PC-9 (cell line): ENCODE data around the gene ABCA6. TPM values are rescaled to one million over a fixed set of nuclear protein-coding genes. Genes with fewer than 3 reads are reported as not detected.

Source experiments
- BruUV-seq: library from RNA; stranded (reverse); fragments of 400-500 nt; replicated peaks from 2 replicates; lab custom pipeline; 2021; lab: Mats Ljungman, UMichigan
- CTCF ChIA-PET: fragments of 300-600 bp; sonication (Branson Sonifier 250); formaldehyde crosslinking; loops from one replicate; lab custom pipeline; 2022; ENCODE audit warnings: antibody characterized with exemption; lab: Charles Lee
- POLR2A ChIA-PET: fragments of 300-600 bp; sonication (Branson Sonifier 250); formaldehyde crosslinking; loops from one replicate; lab custom pipeline; 2022; ENCODE audit warnings: antibody characterized with exemption; ENCODE audit not compliant: unreplicated experiment; lab: Charles Lee
- DNase-seq, 2 experiments: peaks; one replicate each; pipeline versions ENCODE4 v3.0.0 to v3.0.0-alpha.2; 2015 to 2022; ENCODE audit warnings: mixed read lengths in 1 of 2
- H2AFZ ChIP-seq: fragments of 200-600 bp; sonication (generic); 2 replicates; pipeline ENCODE4 v1.8.1; 2017; ENCODE audit warnings: antibody characterized with exemption
- H3F3A ChIP-seq: fragments of 200-600 bp; sonication (generic); 2 replicates; pipeline ENCODE4 v1.8.1; 2017; ENCODE audit warnings: antibody characterized with exemption, mild to moderate bottlenecking, low read depth; ENCODE audit not compliant: insufficient read depth
- H3K27ac ChIP-seq: fragments of 200-600 bp; sonication (generic); 2 replicates; pipeline ENCODE4 v1.6.1; 2016; ENCODE audit warnings: mixed run types
- H3K27me3 ChIP-seq: fragments of 200-600 bp; sonication (generic); 2 replicates; pipeline ENCODE4 v1.6.1; 2016; ENCODE audit warnings: low read depth, mixed run types; ENCODE audit not compliant: insufficient read depth
- H3K36me3 ChIP-seq: fragments of 200-600 bp; sonication (generic); 2 replicates; pipeline ENCODE4 v1.6.1; 2016; ENCODE audit warnings: low read depth, mixed run types
- H3K4me1 ChIP-seq: fragments of 200-600 bp; sonication (generic); replicated peaks from 2 replicates; pipeline ENCODE4 v1.6.1; 2016; ENCODE audit warnings: mixed run types; ENCODE audit not compliant: insufficient read depth
- H3K4me2 ChIP-seq: fragments of 200-600 bp; sonication (generic); 2 replicates; pipeline ENCODE4 v1.6.1; 2017; ENCODE audit warnings: mixed run types
- H3K4me3 ChIP-seq: fragments of 200-600 bp; sonication (generic); 2 replicates; pipeline ENCODE4 v1.6.1; 2016; ENCODE audit warnings: mixed run types
- H3K79me2 ChIP-seq: fragments of 200-600 bp; sonication (generic); 2 replicates; pipeline ENCODE4 v1.6.1; 2017; ENCODE audit warnings: low read depth, mixed run types
- H3K9me2 ChIP-seq: fragments of 200-600 bp; sonication (generic); 2 replicates; pipeline ENCODE4 v1.8.1; 2017; ENCODE audit warnings: mild to moderate bottlenecking; ENCODE audit not compliant: insufficient read depth
- H3K9me3 ChIP-seq: fragments of 200-600 bp; sonication (generic); 2 replicates; pipeline ENCODE4 v1.8.1; 2016; ENCODE audit warnings: low read depth; ENCODE audit not compliant: insufficient read depth
- H4K20me1 ChIP-seq: fragments of 200-600 bp; sonication (generic); 2 replicates; pipeline ENCODE4 v1.8.1; 2017; ENCODE audit not compliant: insufficient read depth
- EZH2 ChIP-seq: fragments of 200-600 bp; sonication (generic); IDR thresholded peaks from 2 replicates; pipeline ENCODE4 v1.8.0; 2017; ENCODE audit warnings: antibody characterized with exemption, low read depth
- intact Hi-C: fragments of 100-400 bp; cut with micrococcal nuclease; formaldehyde crosslinking; loops from one replicate; pipeline ENCODE4 v1.10.0; 2022; ENCODE audit not compliant: unreplicated experiment
- total RNA-seq: library from RNA; stranded (reverse); gene quantifications from 2 replicates; pipeline ENCODE4 v1.2.3, GENCODE V29; 2021
- TF ChIP-seq, protein P1 (sequence below): fragments of 200-600 bp; sonication (generic); conservative IDR thresholded peaks from 2 replicates; pipeline ENCODE4 v1.6.1; 2017; ENCODE audit warnings: mixed run types, antibody characterized with exemption, mild to moderate bottlenecking, moderate library complexity

ABCA6 gene
- total RNA-seq, 1 experiment from 2014 or later: not detected

- TF ChIP-seq, protein P1, sequence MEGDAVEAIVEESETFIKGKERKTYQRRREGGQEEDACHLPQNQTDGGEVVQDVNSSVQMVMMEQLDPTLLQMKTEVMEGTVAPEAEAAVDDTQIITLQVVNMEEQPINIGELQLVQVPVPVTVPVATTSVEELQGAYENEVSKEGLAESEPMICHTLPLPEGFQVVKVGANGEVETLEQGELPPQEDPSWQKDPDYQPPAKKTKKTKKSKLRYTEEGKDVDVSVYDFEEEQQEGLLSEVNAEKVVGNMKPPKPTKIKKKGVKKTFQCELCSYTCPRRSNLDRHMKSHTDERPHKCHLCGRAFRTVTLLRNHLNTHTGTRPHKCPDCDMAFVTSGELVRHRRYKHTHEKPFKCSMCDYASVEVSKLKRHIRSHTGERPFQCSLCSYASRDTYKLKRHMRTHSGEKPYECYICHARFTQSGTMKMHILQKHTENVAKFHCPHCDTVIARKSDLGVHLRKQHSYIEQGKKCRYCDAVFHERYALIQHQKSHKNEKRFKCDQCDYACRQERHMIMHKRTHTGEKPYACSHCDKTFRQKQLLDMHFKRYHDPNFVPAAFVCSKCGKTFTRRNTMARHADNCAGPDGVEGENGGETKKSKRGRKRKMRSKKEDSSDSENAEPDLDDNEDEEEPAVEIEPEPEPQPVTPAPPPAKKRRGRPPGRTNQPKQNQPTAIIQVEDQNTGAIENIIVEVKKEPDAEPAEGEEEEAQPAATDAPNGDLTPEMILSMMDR: no peak
- no peak for TF ChIP-seq EZH2
- Histone ChIP-seq H3K4me3 (peak overlapping the region; percentile 35; the same call in 1 of the 2 replicates), H2AFZ (peak overlapping the region; percentile 41), H3K36me3 (no peaks in the 10 kb centered on the region), H3K4me2 (peak overlapping the region; percentile 36), H4K20me1 (no peaks in the 10 kb centered on the region), H3K9me3 (peaks cover 14% of the 10 kb centered on the region), H3K4me1 (peaks cover 23% of the 10 kb centered on the region), H3F3A (peaks cover 20% of the 10 kb centered on the region), H3K27ac (peak overlapping the region; percentile 58), H3K79me2 (no peaks in the 10 kb centered on the region), H3K27me3 (no peaks in the 10 kb centered on the region), H3K9me2 (no peaks in the 10 kb centered on the region; the same call in 1 of the 2 replicates)
- no TSS peak for BruUV-seq
- CTCF ChIA-PET: no interaction called here
- POLR2A ChIA-PET: no interaction called here
- DNase-seq: peak; percentile 63 to 68
- intact Hi-C loops: loop anchor here (1.0 to 10.0 kb wide), 2 partner anchors 66 to 167 kb away; no protein-coding TSS in a partner anchor
Observed at GRCh38 chr17:69047368-69048263, 94.1 kb downstream of the ABCA6 start.

- BruUV-seq: no TSS peak
- intact Hi-C loops: loop anchor here (10.0 kb wide), 1 partner anchor 169 kb away; no protein-coding TSS in a partner anchor
- CTCF ChIA-PET: no interaction called here
Observed at GRCh38 chr17:69046121-69046807, 95.4 kb downstream of the ABCA6 start.

DNA sequence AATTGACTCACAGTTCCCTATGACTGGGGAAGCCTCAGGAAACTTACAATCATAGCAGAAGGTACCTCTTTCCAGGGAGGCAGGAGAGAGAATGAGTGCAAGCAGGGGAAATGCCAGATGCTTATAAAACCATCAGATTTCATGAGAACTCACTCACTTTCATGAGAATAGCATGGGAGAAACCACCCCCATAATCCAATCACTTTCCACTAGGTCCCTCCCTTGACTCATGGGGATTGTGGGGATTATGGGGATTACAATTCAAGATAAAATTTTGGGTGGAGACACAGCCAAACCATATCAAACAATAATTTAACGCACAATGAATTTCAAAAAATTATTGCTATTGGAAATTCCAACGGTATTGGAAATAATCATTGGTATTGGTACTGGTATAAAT, 96.0 kb downstream of the ABCA6 start:
- no peaks in the 10 kb centered on the region for H3K79me2 ChIP-seq
- H3K9me2 ChIP-seq: no peaks in the 10 kb centered on the region; the same call in 1 of the 2 replicates
- H2AFZ ChIP-seq: no peak overlapping the region
- H3K27me3 ChIP-seq: no peaks in the 10 kb centered on the region
- H3K4me3 ChIP-seq: no peak overlapping the region
- no peak overlapping the region for H3K4me2 ChIP-seq
- CTCF ChIA-PET: no interaction called here
- peaks cover 14% of the 10 kb centered on the region for H3K9me3 ChIP-seq
- peaks cover 20% of the 10 kb centered on the region for H3F3A ChIP-seq
- BruUV-seq: no TSS peak
- DNase-seq: no peak
- intact Hi-C loops: loop anchor here (10.0 kb wide), 1 partner anchor 169 kb away; no protein-coding TSS in a partner anchor
- no peaks in the 10 kb centered on the region for H3K36me3 ChIP-seq
- no peak overlapping the region for H3K27ac ChIP-seq
- peaks cover 28% of the 10 kb centered on the region for H3K4me1 ChIP-seq
- no peaks in the 10 kb centered on the region for H4K20me1 ChIP-seq
- TF ChIP-seq, protein P1: no peak
- no peak for TF ChIP-seq EZH2
- POLR2A ChIA-PET: no interaction called here

More at GRCh38 chr17:69046121-69046807, 95.4 kb downstream of the ABCA6 start:
- Histone ChIP-seq H3K79me2 (no peaks in the 10 kb centered on the region), H3K4me1 (peaks cover 28% of the 10 kb centered on the region), H3K4me2 (no peak overlapping the region), H3K27me3 (no peaks in the 10 kb centered on the region), H3K9me2 (no peaks in the 10 kb centered on the region; the same call in 1 of the 2 replicates), H3F3A (peaks cover 20% of the 10 kb centered on the region), H3K9me3 (peaks cover 14% of the 10 kb centered on the region), H3K4me3 (no peak overlapping the region), H4K20me1 (no peaks in the 10 kb centered on the region), H3K27ac (no peak overlapping the region), H3K36me3 (no peaks in the 10 kb centered on the region), H2AFZ (no peak overlapping the region)
- DNase-seq: no peak
- POLR2A ChIA-PET: no interaction called here
- TF ChIP-seq, protein P1: no peak
- TF ChIP-seq EZH2: no peak
